ENCODE measurements around the gene IPO9.
"Not testable (repeated sequence)": the region's sequence is repeated elsewhere in the genome, so short reads cannot be mapped to it uniquely, and the experiment has no call there.

The IPO9 gene

GRCh38 chr1:201850053-201850397 lies 21.1 kb downstream of the IPO9 start:
- no peak for DNase-seq

GRCh38 chr1:201851949-201852348 lies 23.0 kb downstream of the IPO9 start:
- no peak for DNase-seq

- DNase-seq: not testable (repeated sequence)
These were observed 27.8 kb downstream of the IPO9 start for GRCh38 chr1:201856722-201857121.

GRCh38 chr1:201859424-201859823 lies 30.5 kb downstream of the IPO9 start:
- DNase-seq: no peak

- no peak for DNase-seq
These were observed 32.5 kb downstream of the IPO9 start for GRCh38 chr1:201861448-201861847.

GRCh38 chr1:201870397-201870796 lies 41.4 kb downstream of the IPO9 start:
- DNase-seq: no peak

- no peak for DNase-seq
These were observed 45.7 kb downstream of the IPO9 start for GRCh38 chr1:201874672-201875071.

GRCh38 chr1:201876148-201876818 lies 47.3 kb downstream of the IPO9 start:
- peak; percentile 39 for DNase-seq

GRCh38 chr1:201877877-201878401 lies 49.0 kb downstream of the IPO9 start:
- peak; percentile 78 for DNase-seq

GRCh38 chr1:201880928-201881571 lies 52.1 kb downstream of the IPO9 start:
- peak; percentile 37 for DNase-seq

GRCh38 chr1:201881617-201882016 lies 52.7 kb downstream of the IPO9 start:
- DNase-seq: peak; percentile 10

- DNase-seq: peak; percentile 93
These were observed 53.7 kb downstream of the IPO9 start for GRCh38 chr1:201882665-201883132.

GRCh38 chr1:201883266-201883665 lies 54.3 kb downstream of the IPO9 start:
- peak; percentile 7 for DNase-seq

- DNase-seq: peak; percentile 82
These were observed 54.8 kb downstream of the IPO9 start for GRCh38 chr1:201883786-201884185.

- peak; percentile 66 for DNase-seq
These were observed 55.5 kb downstream of the IPO9 start for GRCh38 chr1:201884425-201884824.

GRCh38 chr1:201885531-201886075 lies 56.6 kb downstream of the IPO9 start:
- DNase-seq: peak; percentile 84

GRCh38 chr1:201886103-201886885 lies 57.3 kb downstream of the IPO9 start:
- DNase-seq: peak; percentile 10

GRCh38 chr1:201887116-201887866 lies 58.3 kb downstream of the IPO9 start:
- DNase-seq: no peak

GRCh38 chr1:201888282-201889089 lies 59.5 kb downstream of the IPO9 start, which contains the start of gene SHISA4:
Gene SHISA4 (plus strand): TSS chr1:201888898. CDS start chr1:201888995, 97 bp downstream.
- peak; percentile 54 for DNase-seq

GRCh38 chr1:201889090-201889968 lies 60.4 kb downstream of the IPO9 start:
- no peak for DNase-seq

Measured in hematopoietic multipotent progenitor cell treated with erythropoietin and hydrocortisone succinate and interleukin-3 and kit ligand, for 4 days (in vitro differentiated cells).